NT2/D1 (cell line): ENCODE results near the gene NEK1.

Experiments used
- YY1 ChIP-seq: IDR thresholded peaks from 2 replicates; pipeline ENCODE4 v1.6.1; 2011; ENCODE audit not compliant: insufficient read length, insufficient read depth
- ZNF274 ChIP-seq: IDR thresholded peaks from 2 replicates; pipeline ENCODE4 v1.6.1; 2011; ENCODE audit warnings: mild to moderate bottlenecking, low read depth, low read length

GRCh38 chr4:169377367-169377766 lies 235.0 kb downstream of the NEK1 start:
- TF ChIP-seq ZNF274 (no peak), YY1 (no peak)
